H9 (cell line): Measurements from ENCODE around the gene CD300H. TPM values are rescaled to one million over a fixed set of nuclear protein-coding genes. Genes with fewer than 3 reads are reported as not detected.
"Not testable (repeated sequence)": the region's sequence is repeated elsewhere in the genome, so short reads cannot be mapped to it uniquely, and the experiment has no call there.

ENCODE experiments used
- DNase-seq: peaks from one replicate; pipeline ENCODE4 v3.0.0-alpha.2; 2017
- H2AFZ ChIP-seq: one replicate; pipeline ENCODE4 v1.6.1; 2013; ENCODE audit warnings: mild to moderate bottlenecking, low read length, control low read depth, moderate library complexity
- H2AK5ac ChIP-seq: 2 replicates; pipeline ENCODE4 v1.6.1; 2013; ENCODE audit warnings: low read length, control low read depth, mixed read lengths; ENCODE audit not compliant: insufficient read length
- H2BK120ac ChIP-seq: one replicate; pipeline ENCODE4 v1.6.1; 2013; ENCODE audit warnings: low read depth, mild to moderate bottlenecking, low read length, control low read depth, inconsistent platforms; ENCODE audit not compliant: poor library complexity, severe bottlenecking
- H2BK12ac ChIP-seq: 2 replicates; pipeline ENCODE4 v1.6.1; 2013; ENCODE audit warnings: low read length, control low read depth, mixed read lengths, low read depth; ENCODE audit not compliant: insufficient read length
- H2BK15ac ChIP-seq: 2 replicates; pipeline ENCODE4 v1.6.1; 2013; ENCODE audit warnings: low read depth, low read length, control low read depth
- H2BK20ac ChIP-seq: one replicate; pipeline ENCODE4 v1.6.1; 2013; ENCODE audit warnings: low read depth, mild to moderate bottlenecking, low read length, control low read depth, inconsistent platforms; ENCODE audit not compliant: poor library complexity, severe bottlenecking
- H2BK5ac ChIP-seq: 2 replicates; pipeline ENCODE4 v1.6.1; 2013; ENCODE audit warnings: low read length, control low read depth, mixed read lengths; ENCODE audit not compliant: insufficient read length
- H3K14ac ChIP-seq: 2 replicates; pipeline ENCODE4 v1.6.1; 2013; ENCODE audit warnings: low read length, control low read depth; ENCODE audit not compliant: insufficient read depth
- H3K18ac ChIP-seq: 2 replicates; pipeline ENCODE4 v1.6.1; 2013; ENCODE audit warnings: low read depth, mild to moderate bottlenecking, mixed read lengths, low read length, control low read depth; ENCODE audit not compliant: insufficient read length
- H3K23ac ChIP-seq: 2 replicates; pipeline ENCODE4 v1.6.1; 2013; ENCODE audit warnings: low read length, control low read depth, mixed read lengths, low read depth; ENCODE audit not compliant: insufficient read length
- H3K23me2 ChIP-seq: 2 replicates; pipeline ENCODE4 v1.6.1; 2013; ENCODE audit warnings: low read depth, mild to moderate bottlenecking, mixed read lengths, low read length, control low read depth; ENCODE audit not compliant: insufficient read length, poor library complexity, severe bottlenecking
- H3K27ac ChIP-seq: 2 replicates; pipeline ENCODE4 v1.5.1; 2013; ENCODE audit warnings: low read length, control low read depth, mixed read lengths, low read depth; ENCODE audit not compliant: insufficient read length
- H3K27me3 ChIP-seq: 2 replicates; pipeline ENCODE4 v1.6.1; 2013; ENCODE audit warnings: low read length, control low read depth, inconsistent platforms; ENCODE audit not compliant: insufficient read depth
- H3K4ac ChIP-seq: 2 replicates; pipeline ENCODE4 v1.6.1; 2013; ENCODE audit warnings: low read depth, mild to moderate bottlenecking, control low read depth, inconsistent platforms, low read length, moderate library complexity
- H3K4me1 ChIP-seq: 2 replicates; pipeline ENCODE4 v1.6.1; 2013; ENCODE audit warnings: low read length, control low read depth, inconsistent platforms; ENCODE audit not compliant: insufficient read depth
- H3K4me2 ChIP-seq: 2 replicates; pipeline ENCODE4 v1.6.1; 2013; ENCODE audit warnings: low read length, control low read depth, mixed read lengths; ENCODE audit not compliant: insufficient read length, insufficient read depth
- H3K56ac ChIP-seq: 2 replicates; pipeline ENCODE4 v1.6.1; 2013; ENCODE audit warnings: low read depth, mild to moderate bottlenecking, mixed read lengths, low read length, control low read depth; ENCODE audit not compliant: insufficient read length
- H3K79me1 ChIP-seq: 2 replicates; pipeline ENCODE4 v1.6.1; 2013; ENCODE audit warnings: low read depth, mild to moderate bottlenecking, moderate library complexity, low read length, control low read depth, inconsistent platforms; ENCODE audit not compliant: insufficient read depth, poor library complexity, severe bottlenecking
- H3K79me2 ChIP-seq: 2 replicates; pipeline ENCODE4 v1.6.1; 2013; ENCODE audit warnings: low read length, control low read depth, inconsistent platforms; ENCODE audit not compliant: insufficient read depth
- H3K9ac ChIP-seq: 2 replicates; pipeline ENCODE4 v1.6.1; 2013; ENCODE audit warnings: low read length, control low read depth, mixed read lengths; ENCODE audit not compliant: insufficient read length; ENCODE audit errors: extremely low read depth
- H3K9me3 ChIP-seq: one replicate; pipeline ENCODE4 v1.6.1; 2013; ENCODE audit warnings: low read depth, low read length, inconsistent platforms; ENCODE audit not compliant: control insufficient read depth
- H3T11ph ChIP-seq: one replicate; pipeline ENCODE4 v1.6.1; 2013; ENCODE audit warnings: mild to moderate bottlenecking, low read length, control low read depth, inconsistent platforms
- H4K20me1 ChIP-seq: one replicate; pipeline ENCODE4 v1.6.1; 2013; ENCODE audit not compliant: control insufficient read depth, insufficient read length, insufficient read depth
- H4K5ac ChIP-seq: 2 replicates; pipeline ENCODE4 v1.6.1; 2013; ENCODE audit warnings: low read depth, mild to moderate bottlenecking, mixed read lengths, low read length, control low read depth; ENCODE audit not compliant: insufficient read length
- H4K8ac ChIP-seq: replicated peaks from 2 replicates; pipeline ENCODE4 v1.6.1; 2013; ENCODE audit warnings: low read length, control low read depth, mixed read lengths, low read depth; ENCODE audit not compliant: insufficient read length
- H4K91ac ChIP-seq: 2 replicates; pipeline ENCODE4 v1.6.1; 2013; ENCODE audit warnings: low read depth, mild to moderate bottlenecking, moderate library complexity, mixed read lengths, low read length, control low read depth; ENCODE audit not compliant: insufficient read length
- H3K27ac Mint-ChIP-seq, 3 experiments: 2 replicates in 2 of 3; 3 replicates in 1 of 3; pipeline ENCODE4 v1.8.0; 2020 to 2021; ENCODE audit warnings: mixed read lengths in 3 of 3, mild to moderate bottlenecking in 1 of 3, moderate library complexity in 1 of 3
- H3K27me3 Mint-ChIP-seq: 2 replicates; pipeline ENCODE4 v1.8.0; 2021; ENCODE audit warnings: low read depth, mild to moderate bottlenecking, moderate library complexity, mixed read lengths
- H3K36me3 Mint-ChIP-seq, 3 experiments: 2 replicates in 2 of 3; 3 replicates in 1 of 3; pipeline ENCODE4 v1.8.0; 2020 to 2021; ENCODE audit warnings: low read depth in 3 of 3, mixed read lengths in 3 of 3; ENCODE audit not compliant: insufficient read depth in 1 of 3
- H3K4me1 Mint-ChIP-seq, 2 experiments: 2 replicates each; pipeline ENCODE4 v1.8.0; 2020; ENCODE audit warnings: mixed read lengths in 2 of 2
- H3K4me3 Mint-ChIP-seq, 2 experiments: 2 replicates in 1 of 2; 3 replicates in 1 of 2; pipeline ENCODE4 v1.8.0; 2020 to 2021; ENCODE audit warnings: mild to moderate bottlenecking in 2 of 2, mixed read lengths in 2 of 2, moderate library complexity in 1 of 2
- H3K9me3 Mint-ChIP-seq, 2 experiments: 2 replicates in 1 of 2; 3 replicates in 1 of 2; pipeline ENCODE4 v1.8.0; 2020; ENCODE audit warnings: mild to moderate bottlenecking in 2 of 2, mixed read lengths in 2 of 2, moderate library complexity in 1 of 2
- WGBS: extraction: QIAGEN DNeasy Blood & Tissue Kit; methylation state at CpG from one replicate; pipeline ENCODE4 v1.1.7; 2013; ENCODE audit warnings: missing lambda C conversion rate, low lambda C conversion rate, mixed read lengths; ENCODE audit not compliant: insufficient read length; ENCODE audit errors: extremely low coverage; 5-methylcytosine and 5-hydroxymethylcytosine counted together
- total RNA-seq: library from RNA; stranded (reverse); gene quantifications from 2 replicates; pipeline ENCODE4 v1.2.1, GENCODE V29; 2021
- TF ChIP-seq, protein P1 (sequence below): fragments of 200-600 bp; sonication (generic); conservative IDR thresholded peaks from 3 replicates; pipeline ENCODE4 v1.8.0; 2021; ENCODE audit warnings: antibody characterized with exemption, mild to moderate bottlenecking

CD300H gene
- total RNA-seq, 1 experiment from 2014 or later: not detected

DNA sequence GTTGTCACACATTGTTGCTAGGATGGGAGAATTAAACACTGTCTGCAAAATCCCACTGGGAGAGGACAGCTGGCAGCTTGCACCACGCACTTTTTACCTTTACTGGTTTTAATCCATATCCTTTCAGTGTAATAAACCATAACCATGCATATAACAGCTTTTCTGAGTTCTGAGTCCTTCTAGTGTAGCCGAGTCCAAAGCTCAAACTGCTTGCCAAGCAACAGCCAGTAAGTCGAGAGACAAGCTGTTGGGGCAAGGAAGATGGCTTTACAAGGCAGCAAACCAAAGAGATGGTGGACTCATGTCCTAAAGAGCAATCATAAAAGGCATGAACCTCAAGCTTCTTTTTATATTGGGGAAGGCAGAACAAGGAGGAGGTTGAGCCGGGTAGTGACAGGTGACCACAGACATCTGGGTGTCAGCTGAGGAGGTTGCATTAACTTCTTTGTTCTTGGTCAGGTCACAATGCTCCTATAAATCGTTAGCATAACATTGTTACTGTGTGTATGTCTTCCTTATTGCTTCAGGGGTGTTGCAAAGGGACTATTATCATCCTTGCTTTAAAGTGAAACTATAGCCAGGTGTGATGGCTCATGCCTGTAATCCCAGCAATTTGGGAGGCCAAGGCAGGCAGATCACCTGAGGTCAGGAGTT, 7.3 kb upstream of the CD300H start:
- H2BK5ac ChIP-seq: no peak overlapping the region
- H3K79me2 ChIP-seq: no peaks in the 10 kb centered on the region
- no peak overlapping the region for H3T11ph ChIP-seq
- H3K23me2 ChIP-seq: no peaks in the 10 kb centered on the region
- no peak overlapping the region for H3K4me3 Mint-ChIP-seq
- H2BK20ac ChIP-seq: no peak overlapping the region
- H3K18ac ChIP-seq: no peak overlapping the region
- no peak overlapping the region for H3K23ac ChIP-seq
- no peak overlapping the region for H3K14ac ChIP-seq
- no peak overlapping the region for H4K91ac ChIP-seq
- H3K9me3 Mint-ChIP-seq: peaks cover 0 to 3% of the 10 kb centered on the region in 2 experiments; a peak in 2 of 5 replicates
- peaks cover 4% of the 10 kb centered on the region; the same call in 1 of the 2 replicates for H3K4me1 ChIP-seq
- no peak overlapping the region for H2BK15ac ChIP-seq
- TF ChIP-seq, protein P1, sequence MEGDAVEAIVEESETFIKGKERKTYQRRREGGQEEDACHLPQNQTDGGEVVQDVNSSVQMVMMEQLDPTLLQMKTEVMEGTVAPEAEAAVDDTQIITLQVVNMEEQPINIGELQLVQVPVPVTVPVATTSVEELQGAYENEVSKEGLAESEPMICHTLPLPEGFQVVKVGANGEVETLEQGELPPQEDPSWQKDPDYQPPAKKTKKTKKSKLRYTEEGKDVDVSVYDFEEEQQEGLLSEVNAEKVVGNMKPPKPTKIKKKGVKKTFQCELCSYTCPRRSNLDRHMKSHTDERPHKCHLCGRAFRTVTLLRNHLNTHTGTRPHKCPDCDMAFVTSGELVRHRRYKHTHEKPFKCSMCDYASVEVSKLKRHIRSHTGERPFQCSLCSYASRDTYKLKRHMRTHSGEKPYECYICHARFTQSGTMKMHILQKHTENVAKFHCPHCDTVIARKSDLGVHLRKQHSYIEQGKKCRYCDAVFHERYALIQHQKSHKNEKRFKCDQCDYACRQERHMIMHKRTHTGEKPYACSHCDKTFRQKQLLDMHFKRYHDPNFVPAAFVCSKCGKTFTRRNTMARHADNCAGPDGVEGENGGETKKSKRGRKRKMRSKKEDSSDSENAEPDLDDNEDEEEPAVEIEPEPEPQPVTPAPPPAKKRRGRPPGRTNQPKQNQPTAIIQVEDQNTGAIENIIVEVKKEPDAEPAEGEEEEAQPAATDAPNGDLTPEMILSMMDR: no peak
- no peak overlapping the region for H2AK5ac ChIP-seq
- no peak overlapping the region for H2BK120ac ChIP-seq
- no peaks in the 10 kb centered on the region for H3K27me3 ChIP-seq
- no peaks in the 10 kb centered on the region for H3K9me3 ChIP-seq
- whole genome bisulfite sequencing: no CpG with 5 or more reads among the region's 5 CpGs
- no peak overlapping the region for H3K27ac Mint-ChIP-seq
- no peak overlapping the region for H3K4me2 ChIP-seq
- peaks cover 45% of the 10 kb centered on the region for H3K27me3 Mint-ChIP-seq
- no peaks in the 10 kb centered on the region for H3K36me3 Mint-ChIP-seq
- H4K8ac ChIP-seq: no peak overlapping the region
- H3K56ac ChIP-seq: no peak overlapping the region
- no peak for DNase-seq
- H3K79me1 ChIP-seq: no peaks in the 10 kb centered on the region
- no peak overlapping the region for H2BK12ac ChIP-seq
- peaks cover 6 to 7% of the 10 kb centered on the region in 2 experiments for H3K4me1 Mint-ChIP-seq
- no peak overlapping the region for H4K5ac ChIP-seq
- H3K4ac ChIP-seq: no peak overlapping the region
- no peak overlapping the region for H3K9ac ChIP-seq
- no peak overlapping the region for H2AFZ ChIP-seq
- H4K20me1 ChIP-seq: no peaks in the 10 kb centered on the region
- no peak overlapping the region for H3K27ac ChIP-seq

DNA sequence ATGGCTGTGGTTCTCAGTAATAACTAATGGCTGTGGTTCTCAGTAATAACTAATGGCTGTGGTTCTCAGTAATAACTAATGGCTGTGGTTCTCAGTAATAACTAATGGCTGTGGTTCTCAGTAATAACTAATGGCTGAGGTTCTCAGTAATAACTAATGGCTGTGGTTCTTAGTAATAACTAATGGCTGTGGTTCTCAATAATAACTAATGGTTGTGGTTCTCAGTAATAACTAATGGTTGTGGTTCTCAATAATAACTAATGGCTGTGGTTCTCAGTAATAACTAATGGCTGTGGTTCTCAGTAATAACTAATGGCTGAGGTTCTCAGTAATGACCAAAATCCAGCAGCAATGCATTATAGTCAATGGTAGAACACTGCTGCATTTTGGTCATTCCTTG, 6.3 kb upstream of the CD300H start:
- not testable (repeated sequence) for H2BK20ac ChIP-seq, DNase-seq, H3K79me2 ChIP-seq, H3K79me1 ChIP-seq, H3K9ac ChIP-seq, H2BK12ac ChIP-seq, H2BK120ac ChIP-seq, H3K4me1 ChIP-seq, H3K36me3 Mint-ChIP-seq, H4K91ac ChIP-seq, H4K20me1 ChIP-seq, H3K27me3 ChIP-seq, H3K27ac ChIP-seq, H3K23ac ChIP-seq, H2BK5ac ChIP-seq, H4K8ac ChIP-seq, H3K14ac ChIP-seq, H4K5ac ChIP-seq, H3K9me3 ChIP-seq, H3K23me2 ChIP-seq, H2AK5ac ChIP-seq, H3K4ac ChIP-seq, H3K9me3 Mint-ChIP-seq, H3K4me1 Mint-ChIP-seq, H2BK15ac ChIP-seq, H3K4me2 ChIP-seq, H3T11ph ChIP-seq, H3K27ac Mint-ChIP-seq, H3K56ac ChIP-seq, H3K18ac ChIP-seq, H3K4me3 Mint-ChIP-seq, H2AFZ ChIP-seq
- peaks cover 42% of the 10 kb centered on the region for H3K27me3 Mint-ChIP-seq
